Hepatic stellate cell (primary cell): ENCODE measurements around the gene LRRC39.

Experiments
- DNase-seq: peaks from one replicate; pipeline ENCODE4 v3.0.0; 2011; ENCODE audit warnings: low spot score

LRRC39 gene

DNA sequence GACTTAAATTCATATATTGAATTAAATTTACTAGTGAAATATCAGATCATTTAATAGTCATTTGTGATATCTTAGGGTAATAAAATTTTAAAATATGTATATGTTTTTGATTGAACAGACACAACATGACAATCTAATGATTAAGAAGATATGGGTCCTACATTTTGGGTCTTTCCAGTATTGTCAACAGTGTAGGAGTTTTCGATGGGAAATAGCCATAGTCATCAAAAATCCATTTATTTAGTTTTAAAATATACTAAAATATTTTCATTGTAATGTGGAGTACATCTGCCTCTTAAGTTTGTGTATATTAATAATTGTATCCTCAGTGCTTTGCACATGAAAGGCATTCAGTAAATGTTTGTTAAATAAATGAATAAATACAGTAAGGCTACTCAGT lies 31.1 kb downstream of the LRRC39 start:
- DNase-seq: no peak

DNA sequence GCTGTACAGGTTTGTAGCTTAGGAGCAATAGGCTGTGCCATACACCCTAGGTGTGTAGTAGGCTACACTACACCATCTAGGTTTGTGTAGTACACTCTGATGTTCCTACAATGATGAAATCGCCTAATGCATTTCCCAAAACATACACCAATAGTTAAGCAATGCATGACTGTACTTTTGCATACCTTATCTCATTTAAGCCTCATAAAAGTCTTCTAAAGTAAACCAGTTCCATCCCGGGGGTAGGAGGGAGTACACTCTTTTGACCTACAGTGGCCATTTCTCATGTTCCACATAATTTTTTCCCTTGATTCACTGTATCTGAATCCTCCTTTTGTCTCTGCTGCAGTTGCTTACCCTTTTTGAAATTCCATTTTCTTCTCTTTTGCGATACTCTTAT lies 32.9 kb downstream of the LRRC39 start:
- no peak for DNase-seq

DNA sequence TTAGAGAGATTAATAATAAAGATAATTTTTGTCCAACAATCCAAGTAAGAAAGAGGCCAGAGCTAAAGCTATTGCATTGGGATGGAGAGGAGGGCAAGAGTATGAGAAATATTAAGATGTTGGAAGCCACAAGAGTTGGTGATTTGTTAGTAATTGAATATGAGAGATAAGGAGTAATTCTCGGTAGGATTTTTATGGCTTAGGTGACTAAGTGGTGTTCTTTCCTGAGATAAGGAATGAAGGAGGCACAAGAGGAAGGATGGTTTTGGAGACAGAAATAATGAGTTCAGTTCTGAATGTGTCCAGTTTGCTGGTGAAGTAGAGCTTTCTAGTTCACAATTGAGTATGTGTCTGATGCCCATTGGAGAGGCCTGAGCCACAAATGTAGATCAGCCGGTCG lies 35.7 kb downstream of the LRRC39 start:
- DNase-seq: no peak

DNA sequence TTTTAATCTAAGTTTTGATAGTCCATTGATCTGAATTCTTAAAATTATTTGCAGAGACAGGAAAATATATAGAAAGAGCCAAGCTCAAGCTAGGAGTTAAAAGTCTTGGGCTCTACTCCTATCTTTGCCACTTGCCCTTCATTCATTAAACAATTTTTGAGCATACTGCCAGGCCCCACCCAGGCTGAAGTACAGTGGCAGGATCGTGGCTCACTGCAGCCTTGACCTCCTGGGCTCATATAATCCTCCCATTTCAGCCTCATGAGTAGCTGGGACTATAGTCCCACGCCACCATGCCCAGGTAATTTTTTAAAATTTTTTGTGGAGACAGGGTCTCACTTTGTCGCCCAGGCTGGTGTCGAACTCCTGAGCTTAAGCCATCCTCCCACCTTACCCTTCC lies 36.9 kb downstream of the LRRC39 start:
- DNase-seq: no peak

DNA sequence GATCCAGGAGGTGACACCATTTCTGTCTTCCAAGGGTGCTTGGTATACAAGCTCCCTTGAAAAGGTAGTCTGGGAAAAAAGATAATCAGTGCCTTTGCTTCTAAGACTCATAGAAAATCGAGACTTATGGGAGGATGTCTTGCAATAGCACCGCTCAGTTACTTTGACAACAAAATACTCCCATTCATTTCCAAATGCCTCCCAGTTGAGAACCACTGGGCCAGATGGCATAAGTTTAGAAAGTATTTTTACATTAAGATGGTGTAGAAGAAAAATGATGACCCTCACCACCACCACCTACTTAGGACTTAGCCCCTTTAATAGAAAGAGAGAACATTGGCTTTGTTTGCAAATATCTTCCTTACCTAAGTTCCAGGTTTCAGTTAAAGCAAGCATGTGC lies 40.5 kb downstream of the LRRC39 start:
- no peak for DNase-seq

DNA sequence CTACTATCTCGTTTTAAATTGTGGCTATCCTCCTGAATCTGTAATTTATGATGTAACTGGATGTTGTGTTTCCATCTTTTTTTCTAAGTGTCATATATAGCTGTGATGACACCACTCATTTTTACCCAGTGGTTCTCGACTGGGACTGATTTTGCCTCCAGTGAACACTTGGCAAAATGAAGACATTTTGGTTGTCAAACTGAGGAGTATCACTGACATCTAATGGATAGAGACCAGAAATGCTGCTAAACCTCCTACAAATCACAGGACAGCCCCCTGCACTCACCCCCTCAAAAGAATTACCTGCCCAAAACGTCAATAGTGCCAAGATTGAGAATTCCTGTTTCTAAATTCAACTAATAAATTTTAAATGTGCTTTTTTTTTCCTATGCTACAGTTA lies 43.2 kb downstream of the LRRC39 start:
- DNase-seq: no peak

DNA sequence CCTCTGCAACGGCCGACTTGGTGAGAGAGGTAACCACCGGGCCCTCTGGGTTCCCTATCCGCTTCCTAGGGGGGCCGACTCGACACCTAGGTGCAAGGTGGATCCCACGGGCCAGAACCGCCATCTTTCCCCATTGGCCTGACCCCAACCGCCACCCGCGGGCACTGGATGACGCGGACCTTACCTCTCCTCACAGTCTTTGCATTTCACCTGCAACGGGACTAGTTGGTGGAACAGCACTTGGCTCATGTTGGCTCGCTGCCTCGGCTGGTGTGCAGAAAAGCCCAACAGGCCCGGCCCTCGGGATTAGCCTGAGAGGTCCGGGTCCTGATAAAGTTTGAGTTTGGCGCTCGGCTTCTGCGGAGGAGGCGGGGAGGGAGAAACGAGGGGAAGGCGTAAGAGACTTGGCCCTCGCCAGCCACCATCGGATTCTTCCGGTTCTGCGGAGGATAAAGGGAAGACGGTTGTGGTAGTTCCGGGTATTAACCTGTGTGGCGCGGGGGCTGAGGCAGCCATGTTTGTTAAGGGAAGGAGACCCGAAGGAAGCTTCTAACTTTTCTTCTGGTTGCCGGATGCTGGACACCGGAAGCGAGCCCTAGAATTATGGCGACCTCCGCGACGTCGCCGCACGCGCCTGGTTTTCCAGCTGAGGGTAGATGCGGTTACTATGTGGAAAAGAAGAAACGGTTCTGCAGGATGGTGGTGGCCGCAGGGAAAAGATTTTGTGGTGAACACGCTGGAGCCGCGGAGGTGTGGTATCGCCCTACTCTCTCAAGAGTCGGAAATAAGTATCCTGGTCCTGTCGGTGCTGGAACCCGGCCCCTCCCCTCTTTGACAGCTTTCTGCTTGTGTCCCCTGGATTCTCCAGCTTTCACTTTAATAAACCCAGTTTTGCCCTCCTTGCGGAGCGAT lies 45.2 kb downstream of the LRRC39 start, which contains the start of the genes SASS6 and TRMT13:
SASS6 (minus strand) TSS at position 365 of the 912 bp plus-strand sequence; CDS start at position 249, 116 bp downstream.
TRMT13 (plus strand) TSS at position 598 of the 912 bp plus-strand sequence; CDS start at position 604, 6 bp downstream.
- peak; percentile 85 for DNase-seq

DNA sequence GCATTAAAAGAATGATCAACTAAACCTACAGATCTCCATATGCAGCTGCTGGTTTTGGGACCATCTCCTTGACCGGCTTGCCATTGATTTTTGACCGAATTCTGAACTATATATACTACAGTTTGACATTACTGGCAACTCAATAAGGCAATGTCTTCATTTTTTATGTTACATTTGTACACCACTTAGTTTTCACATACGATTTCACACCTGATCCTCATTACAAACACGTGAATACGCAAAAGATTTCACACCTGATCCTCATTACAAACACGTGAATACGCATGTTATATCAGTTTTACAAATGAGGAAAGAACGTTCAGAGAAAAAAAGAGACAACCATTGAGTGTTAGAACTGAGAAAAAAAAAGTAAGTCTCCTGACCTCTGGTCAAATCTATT lies 46.4 kb downstream of the LRRC39 start:
- no peak for DNase-seq

DNA sequence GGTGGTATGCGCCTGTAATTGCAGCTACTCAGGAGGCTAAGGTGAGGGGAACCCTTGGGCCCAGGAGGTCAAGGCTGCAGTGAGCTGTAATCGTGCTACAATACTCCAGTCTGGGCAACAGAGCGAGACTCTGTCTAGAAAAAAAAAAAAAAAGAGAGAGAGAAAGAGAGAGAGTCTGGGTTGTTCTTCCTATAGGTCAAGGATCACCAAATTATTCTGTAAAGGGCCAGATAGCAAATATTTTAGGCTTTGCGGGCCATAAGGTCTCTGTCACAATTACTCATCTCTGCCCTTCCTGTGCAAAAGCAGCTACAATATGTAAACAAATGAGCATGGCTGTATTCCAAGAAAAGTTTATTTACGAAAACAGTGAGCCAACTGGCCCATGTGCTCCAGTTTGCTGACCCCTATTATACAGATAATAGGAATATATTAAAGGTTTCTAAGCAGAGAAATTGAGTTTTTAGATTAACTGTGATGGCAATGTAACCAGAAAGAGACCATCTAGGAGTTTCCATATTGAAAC lies 47.4 kb downstream of the LRRC39 start:
- no peak for DNase-seq

DNA sequence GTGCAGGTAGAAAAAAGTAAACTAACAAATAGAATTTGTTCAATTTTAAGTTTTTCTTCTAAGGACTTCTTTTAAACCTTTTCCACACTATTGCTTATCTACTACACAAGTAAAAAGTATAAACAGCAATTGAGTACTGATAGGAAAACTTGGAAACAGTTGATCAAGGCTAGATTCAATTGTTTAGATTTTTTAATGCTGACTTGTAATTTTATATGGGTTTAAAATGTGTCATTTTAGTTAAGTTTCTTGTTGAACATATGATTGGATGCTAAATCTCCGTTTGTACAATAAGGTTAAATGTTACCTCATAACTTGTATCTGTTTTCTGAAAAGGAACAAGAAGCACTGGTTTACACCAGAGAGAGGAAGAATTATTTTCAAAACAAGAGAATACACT lies 50.8 kb downstream of the LRRC39 start:
- DNase-seq: no peak

DNA sequence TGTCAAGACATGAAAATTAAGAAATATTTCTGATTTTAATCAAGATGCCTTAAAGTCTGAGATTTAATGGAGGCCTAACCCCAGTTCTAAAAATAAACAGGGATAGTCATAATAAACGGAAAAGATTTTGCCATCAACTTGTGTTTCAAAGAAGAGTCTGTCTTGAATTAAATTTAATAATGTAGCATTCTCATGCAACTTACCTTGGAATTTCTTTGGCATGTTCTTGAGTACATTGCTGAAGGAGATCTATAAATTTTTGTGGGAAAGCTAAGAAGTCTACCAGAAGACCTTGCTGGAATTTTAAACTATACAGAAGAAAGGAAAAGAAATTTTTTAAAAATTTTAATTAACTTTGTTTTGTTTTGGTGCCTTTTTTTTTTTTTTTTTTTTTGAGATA lies 55.9 kb downstream of the LRRC39 start:
- DNase-seq: no peak

DNA sequence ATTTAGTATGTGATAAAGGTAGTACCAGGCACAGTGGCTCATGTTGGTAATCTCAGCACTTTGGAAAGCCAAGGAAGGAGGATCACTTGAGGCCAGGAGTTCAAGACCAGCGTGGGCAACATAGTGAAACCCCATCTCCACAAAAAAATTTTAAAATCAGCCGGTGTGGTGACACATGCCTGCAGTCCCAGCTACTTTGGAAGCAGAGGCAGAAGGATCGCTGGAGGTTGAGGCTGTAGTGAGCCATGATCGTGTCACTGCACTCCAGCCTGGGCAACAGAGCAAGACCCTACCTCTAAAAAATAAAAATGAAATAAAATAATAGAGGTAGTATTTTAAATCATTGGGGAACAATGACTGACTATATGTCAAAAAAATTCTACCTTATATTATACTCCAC lies 62.5 kb downstream of the LRRC39 start:
- no peak for DNase-seq

DNA sequence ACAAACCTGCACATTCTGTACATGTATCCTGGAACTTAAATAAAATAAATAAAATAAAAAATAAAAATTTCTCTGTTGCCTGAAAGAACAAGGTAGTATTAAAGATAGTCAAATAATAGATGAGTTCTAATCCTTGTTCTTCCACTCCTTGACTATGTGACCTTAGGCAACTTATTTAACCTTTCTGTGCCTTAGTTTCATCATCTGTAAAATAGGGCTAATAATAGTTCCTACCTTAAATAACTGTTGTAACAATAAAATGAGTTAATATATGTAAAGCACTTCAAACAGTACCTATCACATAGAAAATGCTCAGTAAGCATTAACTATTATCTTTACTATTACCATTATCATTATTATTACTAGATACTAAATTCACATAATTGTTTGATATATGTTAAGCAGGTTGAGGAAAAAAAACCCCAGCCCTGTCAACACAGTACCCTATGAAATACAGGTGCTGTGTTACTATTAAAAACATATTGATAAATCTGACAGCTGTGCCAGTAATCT lies 68.4 kb downstream of the LRRC39 start:
- DNase-seq: no peak

DNA sequence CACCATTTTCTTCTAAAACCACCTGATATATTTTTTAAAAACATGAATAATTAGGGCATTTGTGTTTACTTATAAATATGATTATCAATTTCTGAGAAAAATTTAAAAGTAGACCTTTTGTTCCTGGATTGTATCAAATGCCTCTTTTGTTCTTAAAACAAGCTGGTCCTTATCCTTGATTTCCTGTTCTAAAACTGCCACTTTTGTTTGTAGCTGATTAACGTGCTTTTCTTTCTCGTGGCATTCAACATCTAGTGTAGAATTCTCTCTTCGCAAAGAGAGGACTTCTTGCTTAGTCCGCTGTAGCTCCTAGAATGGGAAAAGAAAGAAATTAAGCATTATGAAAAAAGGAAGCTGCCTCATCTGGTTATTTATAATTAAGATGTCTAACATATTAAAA lies 70.4 kb downstream of the LRRC39 start:
- DNase-seq: no peak

DNA sequence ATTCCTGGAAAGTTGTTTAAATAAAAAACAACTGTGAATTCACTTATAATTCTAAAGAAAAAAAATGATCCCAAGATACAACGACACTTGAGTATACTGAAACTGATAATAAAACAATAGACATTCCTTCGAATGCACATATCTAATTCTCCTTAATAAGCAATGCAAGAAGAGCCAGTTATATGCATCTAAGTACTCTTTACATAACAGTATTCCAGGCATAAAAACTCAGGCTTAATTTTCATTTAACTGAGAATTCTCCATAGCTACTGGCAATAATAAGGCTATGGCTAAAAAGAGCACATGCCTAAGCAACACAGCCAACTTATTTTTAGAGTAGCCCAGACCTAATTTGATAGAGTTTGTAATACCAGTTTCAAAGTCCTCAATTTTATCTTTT lies 76.5 kb downstream of the LRRC39 start:
- DNase-seq: no peak

DNA sequence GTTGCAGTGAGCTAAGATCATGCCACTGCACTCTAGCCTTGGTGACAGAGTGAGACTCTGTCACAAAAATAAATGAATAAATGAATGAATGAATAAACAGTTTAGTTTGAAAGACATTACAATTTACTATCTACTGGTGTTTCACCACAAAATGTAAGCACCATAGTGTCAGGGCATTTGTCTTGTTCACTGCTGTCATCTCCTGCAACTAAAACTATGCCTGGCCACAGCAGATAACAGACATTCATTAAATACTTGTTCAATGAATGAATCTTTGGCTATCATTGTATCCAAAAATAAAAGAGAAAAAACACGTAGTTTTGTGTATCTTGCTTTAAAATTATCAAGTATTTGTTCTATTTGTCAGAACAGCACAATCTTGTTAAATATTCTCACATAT lies 77.9 kb downstream of the LRRC39 start:
- peak; percentile 45 for DNase-seq
